Islet of Langerhans (tissue), 1 donor: Measurements from ENCODE around the gene SMIM14.
"Not testable (repeated sequence)": the region's sequence is repeated elsewhere in the genome, so short reads cannot be mapped to it uniquely, and the experiment has no call there.

Experiments
- FAIRE-seq: peaks from one replicate; lab custom pipeline; 2011; peaks lifted over from hg19 to GRCh38; lab: Jason Lieb, UNC

The SMIM14 gene

GRCh38 chr4:39642885-39643552 is 4.4 kb upstream of the SMIM14 start:
- FAIRE-seq = no peak

DNA sequence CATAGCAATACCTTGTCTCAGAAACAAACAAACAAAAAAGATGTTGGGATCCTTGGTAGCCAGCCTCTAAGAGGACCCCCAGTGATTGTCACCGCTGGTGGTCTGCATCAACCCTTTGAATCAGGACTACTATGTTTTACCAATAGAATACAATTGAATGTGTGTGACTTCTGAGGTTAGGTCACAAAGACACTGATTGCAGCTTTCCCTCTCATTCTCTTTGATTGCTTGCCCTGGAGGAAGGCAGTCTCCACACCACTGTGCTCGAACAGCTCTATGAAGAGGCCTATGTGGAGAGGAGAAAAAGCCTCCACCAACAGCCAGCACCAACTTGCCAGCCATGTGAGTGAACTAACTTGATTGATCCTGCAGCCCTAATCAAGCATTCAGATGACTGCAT is 2.8 kb upstream of the SMIM14 start:
- no peak for FAIRE-seq

DNA sequence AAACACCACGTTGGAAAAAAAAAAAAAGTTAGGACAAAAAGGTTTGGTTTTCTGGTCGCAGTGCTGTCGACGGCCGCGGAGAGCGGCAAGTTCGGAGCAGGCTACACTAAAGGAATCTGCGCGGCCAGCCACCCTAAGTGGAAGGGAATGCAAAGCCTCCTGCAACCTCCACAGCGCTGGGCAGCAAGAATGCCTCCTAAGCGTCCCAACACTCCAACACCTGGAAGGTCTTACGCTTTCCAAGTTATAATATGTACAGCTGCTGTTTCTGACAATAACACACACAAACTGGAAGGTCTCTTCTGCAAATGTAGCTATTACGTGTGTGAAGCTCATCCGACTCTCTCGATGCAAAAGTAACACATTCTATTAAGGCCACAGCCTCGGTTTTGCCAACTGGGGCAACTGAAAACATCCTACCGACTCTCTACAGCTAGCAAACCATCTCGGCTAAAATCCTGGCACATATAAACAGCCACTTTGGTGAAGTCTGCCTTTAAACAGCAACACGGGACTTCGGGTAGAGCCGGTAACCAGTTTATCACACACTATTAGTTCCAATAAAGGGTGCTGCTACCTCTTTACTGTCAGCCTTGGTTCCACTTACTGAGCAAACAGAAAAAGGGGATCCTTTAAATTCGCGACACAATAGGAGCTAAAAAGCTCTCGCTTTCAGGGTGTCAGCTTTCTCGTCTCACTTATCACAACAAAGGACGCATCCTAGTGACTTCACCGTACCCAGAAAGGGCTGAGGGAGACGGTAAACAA is 895 bp downstream of the SMIM14 start:
- no peak for FAIRE-seq

- no peak for FAIRE-seq
Measured at GRCh38 chr4:39637221-39637585, 1.5 kb downstream of the SMIM14 start.

DNA sequence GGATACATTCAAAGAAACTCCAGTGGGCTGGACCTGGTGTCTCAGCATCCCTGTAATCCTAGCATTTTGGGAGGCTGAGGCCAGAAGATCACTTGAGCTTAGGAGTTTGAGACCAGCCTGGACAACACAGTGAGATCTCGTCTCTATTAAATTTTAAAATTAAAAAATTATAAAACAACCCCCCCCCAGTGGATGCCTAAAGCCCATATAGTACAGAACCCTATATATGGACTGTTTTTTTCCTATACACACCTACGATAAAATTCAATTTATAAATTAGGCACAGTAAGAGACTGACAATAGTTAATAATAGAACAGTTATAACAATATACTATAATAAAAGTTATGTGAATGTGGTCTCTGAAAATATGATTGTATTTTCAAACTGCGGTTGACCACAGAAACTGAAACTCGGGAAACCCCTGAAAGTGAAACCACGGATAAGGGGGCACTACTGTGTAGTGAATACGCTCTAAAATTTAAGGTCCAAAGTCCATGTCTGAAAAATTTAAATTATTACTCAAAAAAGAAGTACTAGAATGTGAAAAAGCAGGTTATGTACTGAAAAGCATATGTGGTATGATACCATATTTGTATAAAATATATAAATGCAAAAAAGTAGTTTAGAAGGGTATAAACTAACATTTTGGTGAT is 2.0 kb downstream of the SMIM14 start:
- no peak for FAIRE-seq

DNA sequence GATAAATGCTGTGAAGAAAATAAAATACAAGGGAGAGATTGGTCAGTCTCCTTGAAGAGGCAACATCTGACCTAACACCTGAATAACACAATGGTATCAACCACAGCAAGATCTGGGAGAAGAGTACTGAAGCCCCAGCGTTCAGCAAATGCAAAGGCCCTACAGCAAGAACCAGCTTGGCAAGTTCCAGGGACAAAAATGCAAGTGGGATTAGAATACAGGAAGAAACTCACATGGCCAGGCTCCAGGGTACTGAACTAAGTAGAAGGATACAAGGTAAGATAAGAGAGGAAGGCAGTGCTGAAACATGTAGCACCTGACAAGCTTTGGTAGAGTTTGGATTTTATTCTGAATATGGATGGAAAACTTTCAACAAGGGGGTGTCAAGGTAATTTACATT is 3.6 kb downstream of the SMIM14 start:
- no peak for FAIRE-seq

DNA sequence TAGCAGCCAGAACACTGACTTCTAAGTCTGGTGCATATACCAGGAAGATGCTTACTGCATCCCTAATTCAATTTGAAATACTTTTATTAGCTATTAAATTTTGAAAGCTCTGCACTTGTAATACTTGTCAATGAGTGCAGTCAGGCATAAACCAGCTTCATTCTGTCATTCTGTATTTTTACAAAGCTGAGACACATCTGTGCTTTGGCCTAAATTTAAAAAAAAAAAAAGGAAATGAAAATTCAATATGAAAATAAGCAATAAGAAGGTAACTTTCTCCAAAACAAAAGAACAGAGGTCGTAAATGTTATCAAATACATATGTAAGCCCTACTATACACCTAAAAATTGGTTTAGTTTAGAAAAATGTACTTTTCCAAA is 7.0 kb downstream of the SMIM14 start:
- FAIRE-seq = no peak

DNA sequence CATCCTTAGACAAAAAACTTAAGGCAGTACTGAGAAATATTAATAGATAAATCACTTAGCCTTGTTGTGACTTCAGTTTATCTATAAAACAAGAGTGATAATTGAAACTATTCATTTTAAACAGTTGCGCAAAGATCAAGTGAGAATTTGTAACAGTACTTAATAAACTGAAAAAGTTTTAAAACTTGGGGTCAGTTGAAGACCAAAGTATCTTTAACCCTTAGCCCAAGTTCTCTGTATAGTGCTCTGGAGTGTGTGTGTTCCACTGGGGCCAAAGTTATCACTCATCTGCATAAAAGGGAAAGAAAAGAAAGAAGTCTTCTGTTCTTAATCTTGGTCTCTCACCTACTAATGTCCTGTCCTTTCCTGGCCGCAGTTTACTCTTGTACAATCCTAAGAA is 11.3 kb downstream of the SMIM14 start:
- FAIRE-seq = no peak

DNA sequence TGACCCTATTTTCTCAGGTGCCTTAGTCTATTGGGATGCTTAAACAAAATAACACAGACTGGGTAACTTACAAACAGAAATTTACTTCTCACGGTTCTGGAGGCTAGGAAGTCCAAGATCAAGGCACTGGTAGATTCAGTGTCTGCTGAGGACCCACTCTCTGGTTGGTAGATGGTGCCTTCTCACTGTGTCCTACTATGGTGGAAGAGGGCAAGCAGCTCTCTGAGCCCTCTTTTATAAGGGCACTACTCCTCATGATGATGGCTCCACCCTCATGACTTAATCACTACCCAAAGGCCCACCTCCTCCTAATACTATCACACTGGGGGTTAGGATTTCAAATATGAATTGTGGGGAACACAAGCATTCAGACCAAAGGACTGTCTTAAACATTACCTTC is 11.8 kb downstream of the SMIM14 start:
- no peak for FAIRE-seq

- no peak for FAIRE-seq
Measured at GRCh38 chr4:39626261-39626660, 12.4 kb downstream of the SMIM14 start.

DNA sequence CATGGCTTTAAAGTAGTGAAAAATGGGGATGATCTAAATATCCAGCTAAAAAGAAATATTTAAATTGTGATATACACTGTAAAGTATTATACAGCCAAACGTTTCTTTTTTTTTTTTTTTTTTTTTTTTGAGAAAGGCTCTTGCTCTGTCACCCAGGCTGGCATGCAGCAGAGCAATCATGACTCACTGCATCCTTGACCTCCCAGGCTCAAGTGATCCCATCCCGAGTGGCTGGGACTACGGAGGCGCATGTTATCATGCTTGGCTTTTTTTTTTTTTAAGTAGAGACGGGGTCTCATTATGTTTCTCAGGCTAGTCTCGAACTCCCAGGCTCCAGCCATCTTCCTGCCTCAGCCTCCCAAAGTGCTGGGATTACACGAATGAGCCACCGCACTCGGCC is 17.1 kb downstream of the SMIM14 start:
- no peak for FAIRE-seq

DNA sequence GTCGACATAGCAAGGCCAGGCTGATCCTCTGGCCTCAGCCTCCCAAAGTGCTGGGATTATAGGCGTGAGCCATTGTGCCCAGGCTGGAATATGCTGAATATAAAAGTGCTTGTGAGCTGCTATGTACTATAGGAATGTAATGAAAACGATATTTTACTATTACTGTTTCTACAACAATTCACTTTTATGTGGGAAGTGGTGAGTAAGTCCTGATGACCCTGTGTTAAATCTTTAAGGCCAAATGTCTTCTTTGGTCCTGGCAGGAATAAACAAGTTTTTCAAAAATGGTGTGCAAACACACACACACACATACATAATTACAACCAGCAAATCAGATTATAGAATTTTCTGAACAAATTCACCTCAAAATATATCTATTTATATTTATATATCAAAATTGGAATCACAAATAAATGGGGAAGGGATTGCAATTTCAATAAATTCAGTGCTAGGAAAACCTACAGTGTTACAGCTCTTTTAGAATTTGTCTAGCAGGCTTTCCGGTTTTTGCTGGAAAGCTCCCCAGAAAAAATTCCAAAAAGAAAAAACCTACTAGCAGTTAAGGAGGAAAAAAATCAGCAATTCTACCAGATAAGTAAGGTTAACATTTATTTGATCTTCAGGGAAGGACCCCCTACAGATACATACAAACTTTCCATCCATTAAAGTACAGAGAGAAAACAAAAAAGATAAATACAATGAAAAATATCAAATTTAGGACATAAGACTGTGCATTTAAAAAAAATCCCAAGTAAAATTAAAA is 17.9 kb downstream of the SMIM14 start:
- FAIRE-seq = no peak

- FAIRE-seq = no peak
Measured at GRCh38 chr4:39617534-39617933, 21.1 kb downstream of the SMIM14 start.

GRCh38 chr4:39616651-39617050 is 22.0 kb downstream of the SMIM14 start:
- FAIRE-seq = no peak

DNA sequence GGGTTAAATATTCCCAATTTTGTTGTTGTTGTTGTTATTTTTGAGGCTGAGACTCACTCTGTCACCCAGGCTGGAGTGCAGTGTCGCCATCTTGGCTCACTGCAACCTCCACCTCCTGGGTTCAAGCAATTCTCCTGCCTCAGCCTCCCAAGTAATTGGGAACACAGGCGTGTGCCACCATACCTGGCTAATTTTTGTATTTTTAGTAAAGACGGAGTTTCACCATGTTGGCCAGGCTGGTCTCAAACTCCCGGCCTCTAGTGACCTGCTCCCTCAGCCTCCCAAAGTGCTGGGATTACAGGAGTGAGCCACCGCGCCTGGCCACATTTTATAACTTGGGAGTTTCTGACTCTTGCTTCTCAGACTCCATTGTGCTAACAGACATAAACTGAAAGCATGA is 22.6 kb downstream of the SMIM14 start:
- FAIRE-seq = not testable (repeated sequence)

DNA sequence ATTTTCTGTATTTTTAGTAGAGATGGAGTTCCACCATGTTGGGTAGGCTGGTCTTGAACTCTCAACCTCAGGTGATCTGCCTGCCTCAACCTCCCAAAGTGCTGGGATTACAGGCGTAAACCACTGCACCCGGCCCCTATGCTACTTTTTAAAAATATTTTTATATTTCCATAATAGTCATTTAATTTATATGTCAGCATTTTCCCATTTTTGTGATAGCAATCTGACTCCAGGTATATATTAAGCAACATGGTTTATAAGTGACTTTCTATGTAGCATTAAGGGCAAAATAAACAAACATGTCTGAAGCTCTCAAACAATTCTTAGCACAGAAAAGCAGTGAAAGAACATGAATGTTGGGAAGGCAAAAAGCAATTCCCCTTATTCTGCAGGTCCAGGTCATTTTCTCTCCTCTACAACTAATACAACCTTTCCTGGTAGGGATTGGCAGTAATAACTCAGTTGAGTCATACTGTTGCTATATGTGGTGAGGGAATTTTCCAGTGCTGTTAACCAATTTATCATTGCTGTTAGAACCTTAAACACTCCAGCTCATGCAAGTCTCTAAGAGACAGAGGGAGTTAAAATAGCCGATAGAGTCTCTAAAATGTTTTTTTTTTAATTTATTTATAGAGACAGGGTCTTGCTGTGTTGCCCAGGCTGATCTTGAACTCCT is 24.0 kb downstream of the SMIM14 start:
- FAIRE-seq = peak; percentile 95

GRCh38 chr4:39613093-39613656 is 25.5 kb downstream of the SMIM14 start:
- peak; percentile 27 for FAIRE-seq

DNA sequence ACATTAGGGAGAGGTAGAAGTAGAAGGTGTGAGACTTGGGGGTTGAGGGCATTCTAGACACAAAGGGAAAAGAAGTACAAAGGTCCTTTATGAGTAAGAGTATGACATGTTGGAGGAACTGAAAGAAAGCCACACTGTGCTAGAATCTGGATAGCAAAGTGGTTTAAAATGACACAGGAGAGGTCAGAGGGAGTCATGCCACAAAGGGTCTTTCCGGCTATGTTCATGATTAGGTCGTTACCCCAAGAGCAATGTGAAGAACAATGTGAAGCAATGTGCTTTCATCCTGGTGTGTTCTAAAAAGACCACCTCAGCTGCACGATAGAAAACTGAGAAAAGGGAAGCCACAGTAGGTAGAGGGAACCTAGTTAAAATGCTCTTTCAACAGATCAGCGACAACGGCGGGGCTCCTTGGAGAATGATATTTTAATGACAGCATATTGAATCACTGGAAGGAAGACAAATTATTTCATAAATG is 29.2 kb downstream of the SMIM14 start:
- FAIRE-seq = no peak

- no peak for FAIRE-seq
Measured at GRCh38 chr4:39608451-39608850, 30.2 kb downstream of the SMIM14 start.

GRCh38 chr4:39606747-39607146 is 31.9 kb downstream of the SMIM14 start:
- no peak for FAIRE-seq

DNA sequence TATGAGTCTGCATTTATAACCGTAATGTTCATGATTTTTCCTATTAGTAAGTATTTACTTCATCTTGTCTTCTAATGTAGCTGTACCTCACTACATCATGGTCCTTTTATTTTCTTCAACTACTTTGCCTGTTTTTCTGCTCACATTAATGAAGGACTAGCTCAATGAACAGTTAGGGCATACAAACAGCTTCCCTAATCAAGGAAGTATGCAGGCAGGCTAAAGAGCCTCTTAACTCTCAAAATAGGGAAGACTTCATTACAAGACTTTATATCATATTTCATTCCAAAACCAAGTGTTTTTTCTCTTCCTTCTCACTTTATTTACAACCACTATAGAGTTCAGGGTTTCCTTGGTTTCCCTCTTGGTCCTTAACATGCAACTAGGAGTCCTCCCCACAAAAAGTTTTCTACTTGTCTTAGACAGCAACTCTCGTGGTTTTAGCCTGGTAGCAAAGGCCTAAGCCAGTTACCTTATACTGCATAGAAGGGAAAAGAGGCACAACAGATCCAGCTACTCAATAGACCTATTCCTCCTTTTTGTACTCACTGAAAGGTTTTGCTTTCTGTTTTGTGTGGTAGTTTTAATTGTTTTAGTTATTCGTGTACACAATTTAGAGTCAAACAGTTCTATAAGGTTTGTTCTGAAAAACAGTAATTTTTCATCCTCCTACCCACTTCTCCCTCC is 40.8 kb downstream of the SMIM14 start:
- no peak for FAIRE-seq
